Colonic mucosa (tissue), 4 donors: ENCODE results near the gene PCDHB1. TPM values are rescaled to one million over a fixed set of nuclear protein-coding genes. Genes with fewer than 3 reads are reported as not detected.
"Not testable (repeated sequence)": the region's sequence is repeated elsewhere in the genome, so short reads cannot be mapped to it uniquely, and the experiment has no call there.

Experiments used
- DNase-seq: peaks from one replicate; pipeline ENCODE4 v3.0.0-alpha.2; 2020
- H3K27ac ChIP-seq: fragments of 200-600 bp; one replicate; pipeline ENCODE4 v1.8.0; 2021
- H3K27me3 ChIP-seq: fragments of 200-600 bp; one replicate; pipeline ENCODE4 v1.8.0; 2021
- H3K36me3 ChIP-seq: fragments of 200-600 bp; one replicate; pipeline ENCODE4 v1.8.0; 2021
- H3K4me1 ChIP-seq: fragments of 200-600 bp; one replicate; pipeline ENCODE4 v1.8.0; 2021; ENCODE audit warnings: mild to moderate bottlenecking
- H3K4me3 ChIP-seq: fragments of 200-600 bp; one replicate; pipeline ENCODE4 v1.8.0; 2021
- H3K9ac ChIP-seq, 2 donors: one replicate each; pipeline ENCODE4 v1.7.0; 2013; ENCODE audit warnings: control low read depth in 2 of 2, low read depth in 2 of 2, low read length in 2 of 2
- H3K9me3 ChIP-seq: fragments of 200-600 bp; one replicate; pipeline ENCODE4 v1.8.0; 2021
- CTCF ChIP-seq: fragments of 200-600 bp; IDR thresholded peaks from one replicate; pipeline ENCODE4 v1.8.0; 2022; ENCODE audit warnings: antibody characterized with exemption, mild to moderate bottlenecking
- intact Hi-C: fragments of 100-400 bp; cut with DNase I; formaldehyde crosslinking; loops from one replicate; pipeline ENCODE4 v1.14.1; 2022
- total RNA-seq, 2 donors: library from RNA; stranded (reverse); fragmentation: NEBNext Ultra II Directional in 1 of 2; extraction: Animal tissue kit (Norgen Biotek cat#: 25700) in 1 of 2; gene quantifications; one replicate each; pipeline ENCODE4 v1.2.1, GENCODE V29; 2021
- donor health status: healthy.
- donor health status: DM: no; HTN: no; CAD: no.
- donor health status: DM: no; HTN: no; CAD: no.

The PCDHB1 gene
- total RNA-seq, 2 donors from 2014 or later = not detected

GRCh38 chr5:141077826-141078225 lies 26.7 kb downstream of the PCDHB1 start:
- DNase-seq = no peak
- TF ChIP-seq CTCF = no peak
- no peak overlapping the region for H3K27ac ChIP-seq
- H3K4me3 ChIP-seq = no peak overlapping the region
- no peaks in the 10 kb centered on the region for H3K36me3 ChIP-seq
- intact Hi-C loops = no loop called here
- H3K9ac ChIP-seq = no peak overlapping the region
- no peaks in the 10 kb centered on the region for H3K27me3 ChIP-seq
- no peaks in the 10 kb centered on the region for H3K9me3 ChIP-seq
- no peaks in the 10 kb centered on the region for H3K4me1 ChIP-seq

- TF ChIP-seq CTCF = no peak
- H3K9ac ChIP-seq = no peak overlapping the region
- no peaks in the 10 kb centered on the region for H3K4me1 ChIP-seq
- no peak overlapping the region for H3K27ac ChIP-seq
- no peaks in the 10 kb centered on the region for H3K36me3 ChIP-seq
- H3K27me3 ChIP-seq = no peaks in the 10 kb centered on the region
- intact Hi-C loops = no loop called here
- no peaks in the 10 kb centered on the region for H3K9me3 ChIP-seq
- no peak overlapping the region for H3K4me3 ChIP-seq
- no peak for DNase-seq
Measured at GRCh38 chr5:141082228-141082627, 31.1 kb downstream of the PCDHB1 start.

- H3K4me3 ChIP-seq = peak overlapping the region; percentile 13
Measured at GRCh38 chr5:141084487-141084989, 33.4 kb downstream of the PCDHB1 start.

GRCh38 chr5:141094481-141095262 lies 43.5 kb downstream of the PCDHB1 start, which contains the start of gene PCDHB2:
TSS of gene PCDHB2 (plus strand) at chr5:141094615. CDS start at chr5:141094791, 176 bp downstream.
- Histone ChIP-seq H3K27ac (no peak within 1 kb of the TSS), H3K9me3 (no peaks in the 10 kb centered on the region), H3K9ac (no peak within 1 kb of the TSS), H3K4me1 (no peaks in the 10 kb centered on the region), H3K4me3 (no peak within 1 kb of the TSS), H3K36me3 (no peaks in the 10 kb centered on the region), H3K27me3 (no peaks in the 10 kb centered on the region)
- no peak for DNase-seq
- TF ChIP-seq CTCF = no peak
- intact Hi-C loops = no loop called here

More at GRCh38 chr5:141084487-141084989, 33.4 kb downstream of the PCDHB1 start:
- no peak overlapping the region for H3K9ac ChIP-seq
- intact Hi-C loops = no loop called here
- no peaks in the 10 kb centered on the region for H3K36me3 ChIP-seq
- H3K9me3 ChIP-seq = no peaks in the 10 kb centered on the region
- no peaks in the 10 kb centered on the region for H3K27me3 ChIP-seq
- no peak for TF ChIP-seq CTCF
- H3K27ac ChIP-seq = no peak overlapping the region
- H3K4me1 ChIP-seq = no peaks in the 10 kb centered on the region
- DNase-seq = no peak

GRCh38 chr5:141095263-141095641 lies 44.1 kb downstream of the PCDHB1 start:
- no peak overlapping the region for H3K9ac ChIP-seq

GRCh38 chr5:141096181-141096580 lies 45.0 kb downstream of the PCDHB1 start:
- H3K4me1 ChIP-seq, H3K27me3 ChIP-seq, intact Hi-C loops, H3K4me3 ChIP-seq, H3K9me3 ChIP-seq, H3K27ac ChIP-seq, H3K9ac ChIP-seq, DNase-seq, H3K36me3 ChIP-seq: not testable (repeated sequence)

More at GRCh38 chr5:141095263-141095641, 44.1 kb downstream of the PCDHB1 start:
- Histone ChIP-seq H3K9me3 (no peaks in the 10 kb centered on the region), H3K4me3 (no peak overlapping the region), H3K27me3 (no peaks in the 10 kb centered on the region), H3K36me3 (no peaks in the 10 kb centered on the region), H3K4me1 (no peaks in the 10 kb centered on the region), H3K27ac (no peak overlapping the region)
- TF ChIP-seq CTCF = no peak
- intact Hi-C loops = no loop called here
- DNase-seq = no peak

- H3K4me3 ChIP-seq, H3K4me1 ChIP-seq, H3K27me3 ChIP-seq, H3K9ac ChIP-seq, intact Hi-C loops, H3K9me3 ChIP-seq, DNase-seq, H3K27ac ChIP-seq, H3K36me3 ChIP-seq: not testable (repeated sequence)
Measured at GRCh38 chr5:141096586-141096985, 45.4 kb downstream of the PCDHB1 start.
